HepG2 (cell line): ENCODE data around the gene LAMTOR2. TPM values are rescaled to one million over a fixed set of nuclear protein-coding genes. Genes with fewer than 3 reads are reported as not detected.

Source experiments
- ARID4A ChIP-seq: sonication (generic); formaldehyde crosslinking; IDR thresholded peaks from 2 replicates; pipeline ENCODE4 v1.5.0; 2020; ENCODE audit warnings: mild to moderate bottlenecking, missing genetic modification reagents, borderline replicate concordance
- ARNTL ChIP-seq: sonication (generic); formaldehyde crosslinking; IDR thresholded peaks from 2 replicates; pipeline ENCODE4 v1.4.0; 2020; ENCODE audit warnings: mild to moderate bottlenecking, missing genetic modification reagents
- CBX5 ChIP-seq: sonication (generic); formaldehyde crosslinking; IDR thresholded peaks from 2 replicates; pipeline ENCODE4 v1.4.0; 2020; ENCODE audit warnings: missing genetic modification reagents, borderline replicate concordance
- FOXO4 ChIP-seq: sonication (generic); formaldehyde crosslinking; conservative IDR thresholded peaks from 2 replicates; pipeline ENCODE4 v1.8.1; 2023; ENCODE audit warnings: missing genetic modification reagents
- HOXA5 ChIP-seq: sonication (generic); formaldehyde crosslinking; IDR thresholded peaks from 2 replicates; pipeline ENCODE4 v1.4.0; 2020; ENCODE audit warnings: missing genetic modification reagents
- PAF1 ChIP-seq: IDR thresholded peaks from 2 replicates; pipeline ENCODE4 v1.6.1; 2016; ENCODE audit warnings: missing genetic modification reagents, missing compliant biosample characterization
- POLR2G ChIP-seq: fragments of 200-400 bp; formaldehyde crosslinking; IDR thresholded peaks from 2 replicates; pipeline ENCODE4 v1.6.1; 2018; ENCODE audit warnings: mild to moderate bottlenecking, low read depth, low read length, moderate library complexity
- RBFOX2 ChIP-seq: fragments of 200-400 bp; formaldehyde crosslinking; IDR thresholded peaks from 2 replicates; pipeline ENCODE4 v1.6.1; 2017; ENCODE audit warnings: low read depth, mild to moderate bottlenecking, low read length
- RERE ChIP-seq: IDR thresholded peaks from 2 replicates; pipeline ENCODE4 v1.6.1; 2016; ENCODE audit warnings: low read depth, missing genetic modification reagents, missing compliant biosample characterization
- RXRA ChIP-seq: sonication (generic); formaldehyde crosslinking; IDR thresholded peaks from 2 replicates; pipeline ENCODE4 v1.5.1; 2020; ENCODE audit warnings: missing genetic modification reagents
- TBP ChIP-seq: sonication (generic); formaldehyde crosslinking; IDR thresholded peaks from 2 replicates; pipeline ENCODE4 v1.5.0; 2020; ENCODE audit warnings: missing genetic modification reagents
- ZFY ChIP-seq: sonication (generic); formaldehyde crosslinking; IDR thresholded peaks from 2 replicates; pipeline ENCODE4 v1.4.0; 2020; ENCODE audit warnings: missing genetic modification reagents
- ZNF432 ChIP-seq: sonication (generic); formaldehyde crosslinking; IDR thresholded peaks from 2 replicates; pipeline ENCODE4 v1.5.0; 2020; ENCODE audit warnings: missing genetic modification reagents, mild to moderate bottlenecking, borderline replicate concordance
- ZNF720 ChIP-seq: sonication (generic); formaldehyde crosslinking; IDR thresholded peaks from 2 replicates; pipeline ENCODE4 v1.4.0; 2020; ENCODE audit warnings: missing genetic modification reagents
- ZNF788 ChIP-seq: sonication (generic); formaldehyde crosslinking; IDR thresholded peaks from 2 replicates; pipeline ENCODE4 v1.5.0; 2020; ENCODE audit warnings: mild to moderate bottlenecking, missing genetic modification reagents, borderline replicate concordance
- polyA plus RNA-seq, 8 experiments: library from polyadenylated mRNA; depleted of rRNA in 3 of 8; stranded (reverse) in 7 of 8; unstranded in 1 of 8; fragments of >200 nt; fragmentation: Illumina TruSeq in 4 of 8; extraction: Trizol in 4 of 8; gene quantifications; 2 replicates each; pipeline versions ENCODE4 v1.2.1 to v1.2.3, GENCODE V29; 2011 to 2016; ENCODE audit warnings: low read depth in 4 of 8, missing spikeins in 1 of 8, mixed read lengths in 1 of 8; ENCODE audit not compliant: insufficient read depth in 1 of 8
- total RNA-seq, 5 experiments: library from RNA; depleted of rRNA; stranded (reverse); fragments of >200 nt; fragmentation: Illumina TruSeq; extraction: Trizol; gene quantifications; 2 replicates each; pipeline ENCODE4 v1.2.3, GENCODE V29; 2016; ENCODE audit warnings: low read depth in 1 of 5

LAMTOR2 gene
- total and polyA plus RNA-seq, 2 of the 13 experiments (the other 11 are each of a cell fraction or from before 2014, with no cell fraction given): 36.5 to 66.4 TPM

GRCh38 chr1:156052862-156053767 is 1.5 kb upstream of the LAMTOR2 start (continued):
- TF ChIP-seq RERE: no peak
- TF ChIP-seq HOXA5 (CRISPR knock-in tag): 0 out of 2 replicates have a peak, but pooled peaks have one; percentile 43
- TF ChIP-seq POLR2G: 0 out of 2 replicates have a peak, but pooled peaks have one; percentile 18
- TF ChIP-seq ZNF788 (CRISPR knock-in tag): 0 out of 2 replicates have a peak, but pooled peaks have one; percentile 29
- 0 out of 2 replicates have a peak, but pooled peaks have one; percentile 21 for TF ChIP-seq FOXO4 (CRISPR knock-in tag)
- peak; percentile 57; the same call in 1 of the 2 replicates for TF ChIP-seq RBFOX2
- TF ChIP-seq TBP (CRISPR knock-in tag): no peak
- no peak for TF ChIP-seq ZFY (CRISPR knock-in tag)
- no peak for TF ChIP-seq ZNF432 (CRISPR knock-in tag)
- no peak for TF ChIP-seq ARNTL (CRISPR knock-in tag)
- TF ChIP-seq ZNF720: no peak
- peak; percentile 30; the same call in 1 of the 2 replicates for TF ChIP-seq ARID4A (CRISPR knock-in tag)
- peak; percentile 49; the same call in 1 of the 2 replicates for TF ChIP-seq RXRA (CRISPR knock-in tag)
- TF ChIP-seq PAF1 (CRISPR knock-in tag): no peak
- TF ChIP-seq CBX5 (CRISPR knock-in tag): 0 out of 2 replicates have a peak, but pooled peaks have one; percentile 30
